ENCODE measurements around the gene CYP27C1. TPM values are rescaled to one million over a fixed set of nuclear protein-coding genes. Genes with fewer than 3 reads are reported as not detected.
"Not testable (repeated sequence)": the region's sequence is repeated elsewhere in the genome, so short reads cannot be mapped to it uniquely, and the experiment has no call there.

Gene CYP27C1
- polyA plus RNA-seq, 1 experiment = 0.28 TPM

GRCh38 chr2:127255721-127256120 lies 35.6 kb upstream of the CYP27C1 start:
- POLR2A ChIA-PET = no interaction called here
- no peak for TF ChIP-seq CTCF (IDR thresholded peaks at IDR 0.05; ENCODE audit: insufficient read depth, low read depth, low read length)
- peaks cover 19% of the 10 kb centered on the region for H3K36me3 ChIP-seq (ENCODE audit: control insufficient read depth, insufficient read depth, low read length)
- no peak overlapping the region for H3K4me3 ChIP-seq (ENCODE audit: low read depth, low read length)
- DNase-seq (ENCODE audit: low read depth) = no peak
- no peaks in the 10 kb centered on the region for H3K27me3 ChIP-seq (ENCODE audit: control insufficient read depth, insufficient read depth, low read length)
- CTCF ChIA-PET = interaction anchor here (1.0 kb wide), 1 partner anchor 15 kb away, joined by 3 read pairs; no protein-coding TSS in a partner anchor

- CTCF ChIA-PET = interaction anchor here (1.0 kb wide), 1 partner anchor 16 kb away, joined by 3 read pairs; no protein-coding TSS in a partner anchor
- Histone ChIP-seq H3K27me3 (ENCODE audit: control insufficient read depth, insufficient read depth, low read length) (no peaks in the 10 kb centered on the region), H3K36me3 (ENCODE audit: control insufficient read depth, insufficient read depth, low read length) (peaks cover 17% of the 10 kb centered on the region), H3K4me3 (ENCODE audit: low read depth, low read length) (no peak overlapping the region)
- no peak for DNase-seq (ENCODE audit: low read depth)
- TF ChIP-seq CTCF (IDR thresholded peaks at IDR 0.05; ENCODE audit: insufficient read depth, low read depth, low read length) = no peak
- POLR2A ChIA-PET = no interaction called here
Measured at GRCh38 chr2:127255146-127255545, 35.0 kb upstream of the CYP27C1 start.

- ChIA-PET POLR2A (no interaction called here), CTCF (interaction anchor here (1.1 kb wide), 1 partner anchor 12 kb away, joined by 5 read pairs; no protein-coding TSS in a partner anchor)
- peaks cover 17% of the 10 kb centered on the region for H3K36me3 ChIP-seq (ENCODE audit: control insufficient read depth, insufficient read depth, low read length)
- no peak for TF ChIP-seq CTCF (IDR thresholded peaks at IDR 0.05; ENCODE audit: insufficient read depth, low read depth, low read length)
- H3K4me3 ChIP-seq (ENCODE audit: low read depth, low read length) = no peak overlapping the region
- peak; percentile 9 for DNase-seq (ENCODE audit: low read depth)
- no peaks in the 10 kb centered on the region for H3K27me3 ChIP-seq (ENCODE audit: control insufficient read depth, insufficient read depth, low read length)
Measured at GRCh38 chr2:127254386-127254981, 34.4 kb upstream of the CYP27C1 start.

GRCh38 chr2:127241184-127241583 lies 21.1 kb upstream of the CYP27C1 start:
- POLR2A ChIA-PET; H3K27me3 ChIP-seq (ENCODE audit: control insufficient read depth, insufficient read depth, low read length); H3K4me3 ChIP-seq (ENCODE audit: low read depth, low read length); H3K36me3 ChIP-seq (ENCODE audit: control insufficient read depth, insufficient read depth, low read length); DNase-seq (ENCODE audit: low read depth): not testable (repeated sequence)
- CTCF ChIA-PET = interaction anchor here (1.5 kb wide), 1 partner anchor 13 kb away, joined by 5 read pairs; no protein-coding TSS in a partner anchor

- ChIA-PET POLR2A (no interaction called here), CTCF (no interaction called here)
- Histone ChIP-seq H3K27me3 (ENCODE audit: control insufficient read depth, insufficient read depth, low read length) (no peaks in the 10 kb centered on the region), H3K4me3 (ENCODE audit: low read depth, low read length) (no peak overlapping the region), H3K36me3 (ENCODE audit: control insufficient read depth, insufficient read depth, low read length) (no peaks in the 10 kb centered on the region)
- no peak for TF ChIP-seq CTCF (IDR thresholded peaks at IDR 0.05; ENCODE audit: insufficient read depth, low read depth, low read length)
- no peak for DNase-seq (ENCODE audit: low read depth)
Measured at GRCh38 chr2:127239395-127239794, 19.3 kb upstream of the CYP27C1 start.

GRCh38 chr2:127237768-127238167 lies 17.7 kb upstream of the CYP27C1 start:
- POLR2A ChIA-PET, CTCF ChIA-PET: not testable (repeated sequence)

More at GRCh38 chr2:127237768-127238167, 17.7 kb upstream of the CYP27C1 start:
- H3K36me3 ChIP-seq (ENCODE audit: control insufficient read depth, insufficient read depth, low read length); DNase-seq (ENCODE audit: low read depth); H3K27me3 ChIP-seq (ENCODE audit: control insufficient read depth, insufficient read depth, low read length); H3K4me3 ChIP-seq (ENCODE audit: low read depth, low read length): not testable (repeated sequence)

Data from BJ (cell line).